ENCODE measurements around the gene RHOD. TPM values are rescaled to one million over a fixed set of nuclear protein-coding genes. Genes with fewer than 3 reads are reported as not detected.

RHOD gene
- total RNA-seq, 1 experiment from 2014 or later, result 33.5 TPM

GRCh38 chr11:67117176-67117575, 60.5 kb downstream of the RHOD start:
- TF ChIP-seq POLR2AphosphoS5 (IDR thresholded peaks at IDR 0.05; ENCODE audit: low read depth, low read length) (no peak), CTCF (IDR thresholded peaks at IDR 0.05) (no peak), SIN3A (IDR thresholded peaks at IDR 0.05; ENCODE audit: borderline replicate concordance, insufficient read depth, low read depth, low read length) (no peak), TCF7L2 (IDR thresholded peaks at IDR 0.05; ENCODE audit: low read depth, low read length) (no peak), REST (IDR thresholded peaks at IDR 0.05; ENCODE audit: insufficient read depth in 1 of 2, low read depth in 2 of 2, low read length in 1 of 2) (no peak)
- H3K27ac ChIP-seq (ENCODE audit: low read length), result peak overlapping the region; percentile 92
- no TSS peak for BruUV-seq (replicated peaks)
- ATAC-seq (no peak), DNase-seq (ENCODE audit: low read depth, low spot score) (no peak)
- peak overlapping the region; percentile 43 to 53 for H3K4me3 ChIP-seq (ENCODE audit: low read depth in 2 of 2, low read length in 2 of 2)
- H3K9me3 ChIP-seq (ENCODE audit: control insufficient read depth, insufficient read depth, low read depth, low read length), result no peaks in the 10 kb centered on the region
- ChIA-PET CTCF (no interaction called here), POLR2A (no interaction called here)
- in situ Hi-C loops (cut with HindIII; ENCODE audit: low pct_unique_long_range_greater_than_20kb, low sequenced_read_pairs) (no loop called here), intact Hi-C loops (cut with micrococcal nuclease; ENCODE audit: unreplicated experiment) (no loop called here)
- H3K27me3 ChIP-seq (ENCODE audit: control insufficient read depth, insufficient read depth, low read length), result no peaks in the 10 kb centered on the region
- H3K4me1 ChIP-seq (ENCODE audit: control insufficient read depth, insufficient read depth, low read length), result peaks cover 16% of the 10 kb centered on the region
- H3K36me3 ChIP-seq (ENCODE audit: control insufficient read depth, insufficient read depth, low read length), result peaks cover 5% of the 10 kb centered on the region; the same call in 1 of the 2 replicates

- peak overlapping the region; percentile 43 to 57 for H3K4me3 ChIP-seq (ENCODE audit: low read depth in 2 of 2, low read length in 2 of 2)
- CTCF ChIA-PET, result no interaction called here
- TF ChIP-seq CTCF (IDR thresholded peaks at IDR 0.05) (no peak), REST (IDR thresholded peaks at IDR 0.05; ENCODE audit: insufficient read depth in 1 of 2, low read depth in 2 of 2, low read length in 1 of 2) (no peak), SIN3A (IDR thresholded peaks at IDR 0.05; ENCODE audit: borderline replicate concordance, insufficient read depth, low read depth, low read length) (no peak), POLR2AphosphoS5 (IDR thresholded peaks at IDR 0.05; ENCODE audit: low read depth, low read length) (peak; percentile 17; the same call in 1 of the 2 replicates), TCF7L2 (IDR thresholded peaks at IDR 0.05; ENCODE audit: low read depth, low read length) (no peak)
- H3K27me3 ChIP-seq (ENCODE audit: control insufficient read depth, insufficient read depth, low read length), result no peaks in the 10 kb centered on the region
- ATAC-seq (peak; percentile 42), DNase-seq (ENCODE audit: low read depth, low spot score) (no peak)
- intact Hi-C loops (cut with micrococcal nuclease; ENCODE audit: unreplicated experiment), result no loop called here
- H3K4me1 ChIP-seq (ENCODE audit: control insufficient read depth, insufficient read depth, low read length), result peaks cover 18% of the 10 kb centered on the region
- POLR2A ChIA-PET, result interaction anchor here (0.7 kb wide), 1 partner anchor 29 kb away, joined by 3 read pairs; no protein-coding TSS in a partner anchor
- peaks cover 5% of the 10 kb centered on the region; the same call in 1 of the 2 replicates for H3K36me3 ChIP-seq (ENCODE audit: control insufficient read depth, insufficient read depth, low read length)
- BruUV-seq (replicated peaks), result no TSS peak
- peak overlapping the region; percentile 92 for H3K27ac ChIP-seq (ENCODE audit: low read length)
- in situ Hi-C loops (cut with HindIII; ENCODE audit: low pct_unique_long_range_greater_than_20kb, low sequenced_read_pairs), result no loop called here
- no peaks in the 10 kb centered on the region for H3K9me3 ChIP-seq (ENCODE audit: control insufficient read depth, insufficient read depth, low read depth, low read length)
Measured at GRCh38 chr11:67117672-67118180, 61.1 kb downstream of the RHOD start.
